HG02852 (cell line): ENCODE data around the gene HJV.
A peak's percentile ranks its signal among the peaks of the same experiment; 100 is the strongest.

Experiments used
- ATAC-seq: cut with Tn5 transposase; IDR thresholded peaks from one replicate; pipeline ENCODE4 v1.9.1; 2021; ENCODE audit warnings: mild to moderate bottlenecking, moderate library complexity; ENCODE audit not compliant: unreplicated experiment

Gene HJV

GRCh38 chr1:146022403-146023127 lies 1.0 kb upstream of the HJV start:
- ATAC-seq = no peak

- no peak for ATAC-seq
Measured at GRCh38 chr1:146021050-146021445, 487 bp downstream of the HJV start.

- ATAC-seq = no peak
Measured at GRCh38 chr1:146020058-146021049, 1.2 kb downstream of the HJV start.

- no peak for ATAC-seq
Measured at GRCh38 chr1:146019231-146020057, 2.1 kb downstream of the HJV start.

GRCh38 chr1:146016891-146017290 lies 4.6 kb downstream of the HJV start:
- ATAC-seq = no peak

- ATAC-seq = no peak
Measured at GRCh38 chr1:146013559-146013922, 8.0 kb downstream of the HJV start.

- ATAC-seq = no peak
Measured at GRCh38 chr1:146012703-146013558, 8.6 kb downstream of the HJV start.

- ATAC-seq = no peak
Measured at GRCh38 chr1:146010126-146010738, 11.3 kb downstream of the HJV start.

- no peak for ATAC-seq
Measured at GRCh38 chr1:146007489-146008133, 13.9 kb downstream of the HJV start.

- ATAC-seq = no peak
Measured at GRCh38 chr1:146001709-146002108, 19.8 kb downstream of the HJV start.

- ATAC-seq = no peak
Measured at GRCh38 chr1:145999321-146000024, 22.1 kb downstream of the HJV start.

GRCh38 chr1:145997718-145998023 lies 23.9 kb downstream of the HJV start:
- no peak for ATAC-seq

- ATAC-seq = no peak
Measured at GRCh38 chr1:145997016-145997717, 24.4 kb downstream of the HJV start.

GRCh38 chr1:145996433-145997015 lies 25.0 kb downstream of the HJV start, which contains the start of gene TXNIP:
Gene TXNIP, minus strand, starts transcription at chr1:145996579. Its CDS starts 313 bp downstream, at chr1:145996266.
- peak; percentile 94 for ATAC-seq

GRCh38 chr1:145995964-145996432 lies 25.5 kb downstream of the HJV start:
- no peak for ATAC-seq

- ATAC-seq = no peak
Measured at GRCh38 chr1:145995148-145995881, 26.2 kb downstream of the HJV start.
